DMS53 (cell line): ENCODE results near the gene CCDC174.
"Not testable (repeated sequence)": the region's sequence is repeated elsewhere in the genome, so short reads cannot be mapped to it uniquely, and the experiment has no call there.

ENCODE experiments used
- DNase-seq: peaks from one replicate; lab custom pipeline; 2025; lab: John Stamatoyannopoulos, UW

CCDC174 gene

DNA sequence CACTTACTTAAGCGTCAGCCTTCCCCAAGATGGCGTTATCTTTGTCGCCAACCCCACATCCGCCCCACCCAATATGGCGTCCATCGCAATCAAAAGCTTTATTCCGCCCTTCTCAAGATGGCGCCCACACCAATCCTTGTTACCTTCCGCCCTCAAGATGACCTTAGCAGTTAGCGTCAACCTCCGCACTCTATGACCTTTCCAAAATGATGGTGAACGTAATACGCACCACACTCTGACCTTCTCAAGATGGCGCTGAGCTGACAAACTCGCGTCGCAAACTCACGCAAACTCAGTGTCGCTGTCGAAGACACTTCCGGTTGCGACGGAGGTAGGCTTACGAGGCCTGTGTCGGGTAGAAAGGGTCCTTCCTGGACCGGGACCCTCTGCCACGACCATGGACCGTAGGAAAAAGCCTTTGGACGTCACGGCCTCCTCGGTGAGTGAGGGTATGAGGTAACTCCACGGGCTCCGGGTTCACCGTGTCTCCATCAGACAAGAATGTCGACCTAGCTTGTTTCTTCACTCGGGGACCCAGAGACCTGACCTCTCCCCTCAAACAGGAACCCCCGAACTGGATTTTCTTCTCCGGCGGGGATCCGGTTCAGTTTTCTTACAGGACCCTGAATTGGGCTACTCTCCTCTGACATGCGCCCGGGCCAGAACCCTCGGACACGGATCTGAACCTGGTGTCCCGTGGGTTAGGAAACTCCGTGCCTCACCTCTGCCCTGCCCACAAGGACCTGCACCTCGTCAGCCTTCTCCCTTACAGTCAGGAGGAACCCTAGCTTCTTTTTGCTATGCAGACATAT is at the start of gene CCDC174:
TSS of gene CCDC174 (plus strand) at position 323 of the 812 bp plus-strand sequence. CDS start at position 398, 75 bp downstream.
- peak; percentile 95 for DNase-seq

DNA sequence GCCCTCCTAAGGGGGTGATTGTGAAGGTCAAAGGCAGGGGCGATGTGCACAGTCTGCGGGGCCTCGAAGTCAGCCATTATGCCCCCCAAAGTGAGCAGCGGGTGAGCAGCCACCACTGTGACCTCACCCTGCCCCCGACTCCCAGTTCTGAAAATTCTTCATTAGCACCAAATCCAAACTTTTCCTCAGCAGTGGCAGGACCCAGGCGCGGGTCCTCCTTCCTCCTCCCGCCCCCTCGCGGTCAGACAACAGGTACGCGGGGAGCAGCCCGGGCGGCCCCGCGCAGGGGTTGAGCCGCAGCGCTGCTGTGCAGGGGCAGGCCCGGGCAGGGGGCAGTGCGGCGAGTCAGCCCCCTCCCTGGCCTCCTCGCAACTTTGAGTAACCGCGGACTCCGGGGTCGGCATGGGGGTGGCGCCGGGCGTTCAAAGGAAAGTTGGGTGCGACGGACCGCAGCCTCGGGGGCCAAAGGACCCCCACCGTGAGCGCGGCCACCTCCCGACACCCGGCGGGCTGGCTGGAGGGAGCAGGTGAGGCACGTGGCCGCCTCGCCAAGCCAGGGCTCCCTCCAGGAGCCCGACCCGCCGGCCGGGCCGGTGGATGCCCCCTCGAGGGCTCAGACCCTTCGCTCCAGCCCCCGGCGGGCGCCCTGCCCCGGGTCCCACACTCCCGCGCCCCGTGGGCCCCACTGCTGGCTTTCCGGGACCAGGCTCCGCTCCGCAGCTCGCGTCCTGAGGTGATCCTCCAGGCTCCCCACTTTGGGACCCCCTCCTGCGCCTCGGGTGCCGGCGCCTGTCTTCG is 49.4 kb upstream of the CCDC174 start:
- peak; percentile 31 for DNase-seq

DNA sequence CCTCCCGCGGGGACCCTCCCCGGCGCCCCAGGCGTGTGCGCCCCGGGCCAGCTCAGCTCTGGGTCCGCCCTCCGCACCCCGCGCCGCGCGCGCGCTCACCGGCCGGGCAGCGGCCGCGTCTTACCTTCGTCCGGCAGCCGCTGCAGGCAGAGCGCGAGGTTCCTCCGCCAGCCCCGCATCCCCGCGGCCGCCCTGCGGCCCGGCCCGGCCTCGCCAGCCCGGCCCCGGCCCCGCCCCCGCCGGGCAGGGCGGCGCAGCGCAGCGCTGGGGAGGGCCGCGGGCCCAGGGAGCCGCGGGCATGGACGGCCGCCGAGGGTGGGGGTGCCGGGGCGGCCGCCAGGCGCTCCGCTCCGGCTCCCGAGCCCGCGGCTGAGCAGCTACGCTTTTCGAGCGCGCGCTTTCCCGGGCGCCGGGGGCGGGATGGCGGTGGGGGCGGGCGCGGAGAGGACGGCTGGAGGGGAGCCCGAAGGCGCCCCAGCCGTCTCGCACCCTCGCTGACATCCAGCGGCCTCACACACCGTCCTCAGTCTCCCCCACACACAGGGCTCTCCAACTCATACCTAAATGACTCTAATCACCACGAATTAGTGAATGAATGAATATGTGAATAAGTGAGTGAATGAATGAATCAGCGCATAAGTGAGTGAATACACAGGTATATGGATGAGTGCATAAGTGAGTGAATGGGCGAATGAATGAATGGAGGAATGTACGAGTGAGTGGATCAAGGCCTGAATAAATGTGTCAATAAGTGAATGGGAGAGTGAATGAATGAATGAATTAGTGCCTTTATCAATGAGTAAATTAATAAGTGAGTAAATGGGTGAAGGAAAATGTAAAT is 48.5 kb upstream of the CCDC174 start:
- peak; percentile 48 for DNase-seq

DNA sequence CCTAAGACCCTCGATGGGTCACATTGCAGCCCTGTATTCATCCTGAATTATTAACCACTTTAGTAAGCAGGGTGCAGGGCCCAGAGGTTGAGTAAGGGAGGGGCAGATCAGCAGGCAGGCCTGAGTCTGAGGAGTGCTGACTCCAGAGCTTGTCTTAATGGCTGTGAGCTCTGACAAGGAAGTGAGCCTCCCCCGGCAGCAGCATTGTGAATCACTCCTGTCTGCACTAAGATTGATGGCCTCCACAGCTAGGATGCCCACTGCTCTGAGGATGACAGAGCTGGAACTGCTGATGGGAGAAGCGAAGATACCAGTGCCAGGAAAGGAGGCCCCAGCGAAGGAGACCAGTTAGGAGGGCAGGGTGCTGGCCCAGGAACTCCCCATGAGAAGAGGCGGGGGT is 46.5 kb upstream of the CCDC174 start:
- DNase-seq, result no peak

DNA sequence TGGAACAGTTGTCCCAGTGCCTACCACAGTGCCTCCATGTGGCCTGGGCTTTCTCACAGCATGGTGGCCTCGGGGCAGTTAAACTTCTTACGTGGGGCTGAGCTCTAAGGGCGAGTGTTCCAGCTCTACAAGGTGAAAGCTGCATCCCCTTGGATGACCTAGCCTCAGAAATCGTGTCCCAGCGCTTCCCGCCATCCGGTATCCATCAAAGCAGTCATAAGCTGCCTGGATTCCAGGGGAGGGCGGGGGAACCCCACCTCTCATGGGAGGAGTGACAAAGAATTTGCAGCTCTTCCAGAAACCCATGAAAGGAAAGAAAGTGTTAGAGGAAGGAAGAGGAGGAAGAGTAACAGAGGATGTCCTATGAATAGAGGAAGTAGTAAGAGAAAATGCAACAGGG is 45.8 kb upstream of the CCDC174 start:
- DNase-seq, result no peak

DNA sequence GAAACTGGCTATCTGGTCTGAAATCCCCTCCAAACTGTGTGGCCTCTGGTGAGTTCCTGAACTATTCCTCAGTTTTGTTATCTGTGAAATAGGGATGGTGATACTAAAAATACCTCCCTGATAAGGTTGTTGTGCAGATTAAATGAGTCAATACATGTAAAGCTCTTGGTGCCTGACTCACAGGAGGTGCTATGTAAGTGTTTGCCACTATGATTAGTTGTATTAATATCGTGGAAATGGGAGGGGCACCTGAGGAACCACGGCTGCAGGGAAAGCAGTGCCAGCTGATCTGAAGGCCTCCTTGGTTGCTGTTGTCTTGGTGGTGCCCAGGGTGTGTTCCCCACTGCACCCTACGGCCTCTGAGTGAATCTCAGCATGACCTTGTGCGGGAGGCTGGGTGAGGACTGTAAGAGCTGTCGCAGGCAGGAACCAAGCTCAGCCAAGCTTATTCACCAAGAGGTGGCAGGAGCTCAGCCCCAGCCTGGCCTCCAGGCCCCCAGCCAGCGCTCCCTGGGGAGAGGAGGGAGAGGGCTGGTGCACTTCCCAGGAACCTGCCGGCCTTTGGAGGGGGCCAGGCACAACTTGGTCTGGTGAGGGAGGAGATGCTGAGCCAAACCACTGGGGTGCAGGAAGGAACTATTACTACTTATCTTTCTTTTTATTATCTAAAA is 44.8 kb upstream of the CCDC174 start:
- DNase-seq, result no peak

DNA sequence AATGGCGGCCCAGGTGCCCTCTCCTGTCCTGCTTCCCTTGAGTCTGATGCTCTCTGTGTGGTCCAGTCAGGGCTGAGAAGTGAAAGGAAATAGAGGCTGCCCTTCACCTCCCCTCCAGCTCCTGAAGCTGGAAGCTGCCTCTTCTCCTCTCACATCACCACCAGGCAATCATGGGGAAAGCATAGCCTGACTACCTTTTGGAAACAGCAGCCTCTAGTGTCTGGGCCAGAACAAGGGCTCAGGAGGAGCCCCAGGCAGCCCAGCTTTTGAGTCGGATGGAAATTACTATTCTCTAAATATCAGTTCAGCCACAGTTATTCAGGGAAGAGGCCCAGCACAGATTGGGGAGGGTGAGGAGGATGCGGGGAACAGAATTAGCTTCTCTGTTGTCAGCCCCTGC is 43.3 kb upstream of the CCDC174 start:
- no peak for DNase-seq

DNA sequence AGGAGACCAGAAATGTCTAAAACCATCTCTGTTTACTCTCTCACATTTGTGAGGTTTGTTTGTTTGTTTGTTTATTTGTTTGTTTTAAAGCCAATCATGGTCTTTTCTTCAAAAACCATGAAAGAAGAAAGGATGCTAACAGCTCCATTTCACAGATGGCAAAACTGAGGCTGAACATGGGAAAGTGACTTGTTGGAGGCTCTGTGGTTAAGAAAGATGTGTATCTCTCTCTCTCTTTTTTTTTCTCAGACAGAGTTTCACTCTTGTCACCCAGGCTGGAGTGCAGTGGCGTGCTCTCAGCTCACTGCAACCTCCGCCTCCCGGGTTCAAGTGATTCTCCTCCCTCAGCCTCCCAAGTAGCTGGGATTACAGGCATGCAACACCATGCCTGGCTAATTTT is 42.5 kb upstream of the CCDC174 start:
- DNase-seq, result not testable (repeated sequence)

DNA sequence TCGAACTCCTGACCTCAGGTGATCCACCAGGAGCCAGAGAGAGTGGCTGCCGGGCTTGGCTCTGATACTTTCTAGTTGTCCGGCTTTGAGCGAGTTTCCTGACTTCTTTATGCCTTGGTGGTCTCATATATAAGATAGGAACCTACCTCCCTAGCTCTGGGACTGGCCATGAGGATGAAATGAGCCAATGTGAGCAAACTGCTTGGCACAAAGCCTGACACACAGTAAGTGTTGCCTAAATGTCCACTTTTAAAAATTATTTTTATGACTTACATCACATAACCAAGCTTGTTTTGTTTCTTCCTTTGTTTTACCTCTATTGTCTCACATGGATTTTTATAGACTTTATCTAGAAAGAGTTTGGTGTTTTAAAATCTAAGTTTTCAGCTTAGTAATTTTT is 42.1 kb upstream of the CCDC174 start:
- DNase-seq, result no peak

DNA sequence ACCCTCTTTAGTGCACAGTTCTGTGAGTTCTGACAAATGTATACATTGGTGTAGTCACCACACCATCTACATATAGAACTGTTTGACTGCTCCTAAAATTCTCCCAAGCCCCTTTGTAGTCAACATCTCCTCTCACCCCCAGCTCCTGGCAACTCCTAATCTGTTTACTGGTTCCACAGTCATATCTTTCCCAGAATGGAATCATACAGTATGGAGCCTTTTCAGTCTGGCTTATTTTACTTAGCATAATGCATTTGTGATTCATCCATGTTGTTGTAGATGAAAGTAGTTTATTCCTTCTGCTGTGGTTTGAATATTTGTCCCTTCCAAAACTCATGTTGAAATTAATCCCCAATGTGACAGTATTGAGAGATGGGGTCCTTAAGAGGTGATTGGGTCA is 41.6 kb upstream of the CCDC174 start:
- DNase-seq, result no peak

DNA sequence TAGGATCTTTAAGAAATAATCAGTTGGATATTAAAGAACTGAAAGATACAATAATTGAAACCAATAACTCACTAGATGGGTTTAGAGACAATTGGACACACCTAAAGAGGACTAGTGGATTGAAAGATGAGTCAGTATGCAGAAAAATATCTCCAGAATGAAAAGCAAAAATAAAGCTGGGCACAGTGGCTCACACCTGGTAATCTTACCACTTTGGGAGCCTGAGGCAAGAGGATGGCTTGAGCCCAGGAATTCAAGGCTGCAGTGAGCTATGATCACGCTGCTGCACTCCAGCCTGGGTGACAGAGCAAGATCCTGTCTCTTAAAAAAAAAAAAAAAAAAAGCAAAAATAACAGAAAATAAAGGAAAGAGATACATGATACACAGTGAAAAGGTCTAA is 37.4 kb upstream of the CCDC174 start:
- no peak for DNase-seq

DNA sequence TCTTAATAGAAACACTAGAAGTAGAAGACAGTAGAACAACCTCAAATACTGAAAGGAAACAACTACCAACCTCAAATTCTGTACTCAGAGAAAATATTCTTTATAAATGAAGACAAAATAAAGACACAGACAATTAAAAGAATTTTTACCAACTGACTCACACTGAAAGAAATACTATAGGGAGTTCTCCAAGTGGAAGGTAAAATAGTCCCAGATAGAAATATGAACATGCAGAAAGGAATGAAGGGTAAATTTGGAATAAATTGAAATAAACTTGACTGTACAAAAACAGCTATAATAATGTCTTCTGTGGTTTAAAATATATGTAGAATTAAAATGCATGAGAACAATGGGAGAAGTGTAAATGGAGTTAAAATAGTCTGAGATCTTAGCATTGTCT is 36.7 kb upstream of the CCDC174 start:
- DNase-seq, result no peak

DNA sequence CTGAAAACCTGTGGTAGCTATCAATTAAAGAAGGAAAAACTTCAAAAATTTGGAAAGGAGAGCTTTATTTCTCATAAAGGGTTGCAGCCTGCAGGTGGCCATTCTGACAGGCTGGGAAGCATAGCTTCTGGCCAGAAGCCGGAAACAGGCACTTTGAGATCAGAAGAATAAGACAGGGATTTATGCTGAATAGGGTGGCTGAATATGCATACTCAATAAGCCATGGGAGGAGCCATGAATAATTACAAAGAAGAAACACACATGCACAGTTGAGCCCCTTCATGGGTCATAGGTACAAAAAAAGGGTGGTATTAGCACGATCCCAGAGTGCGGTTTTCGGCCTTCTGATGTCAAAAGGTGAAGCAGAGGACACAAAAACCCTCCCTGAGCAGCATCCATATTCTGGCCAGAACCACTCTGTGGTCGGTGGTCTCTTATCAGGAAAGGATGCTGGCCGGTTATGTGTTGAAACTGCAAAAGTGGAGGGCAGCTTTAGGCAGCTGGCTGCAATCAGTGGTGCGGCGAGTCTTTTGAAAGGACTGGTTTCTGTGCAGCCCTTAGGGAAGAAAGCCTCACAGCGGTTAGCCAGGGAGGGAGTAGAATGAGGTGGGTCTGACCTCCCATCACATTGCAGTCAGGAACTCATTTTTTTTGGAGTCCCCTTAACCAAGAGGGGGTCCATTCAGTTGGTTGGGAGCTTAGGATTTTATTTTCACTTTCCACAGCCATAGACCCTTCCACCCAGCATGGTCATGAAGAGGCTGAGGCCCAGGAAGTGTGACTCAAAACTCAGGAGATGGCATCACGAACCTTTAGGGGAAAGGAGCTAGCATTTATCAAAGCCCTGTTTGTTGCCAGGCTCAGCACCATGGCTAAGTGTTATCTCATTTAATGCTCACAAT is 34.7 kb upstream of the CCDC174 start:
- DNase-seq, result no peak

DNA sequence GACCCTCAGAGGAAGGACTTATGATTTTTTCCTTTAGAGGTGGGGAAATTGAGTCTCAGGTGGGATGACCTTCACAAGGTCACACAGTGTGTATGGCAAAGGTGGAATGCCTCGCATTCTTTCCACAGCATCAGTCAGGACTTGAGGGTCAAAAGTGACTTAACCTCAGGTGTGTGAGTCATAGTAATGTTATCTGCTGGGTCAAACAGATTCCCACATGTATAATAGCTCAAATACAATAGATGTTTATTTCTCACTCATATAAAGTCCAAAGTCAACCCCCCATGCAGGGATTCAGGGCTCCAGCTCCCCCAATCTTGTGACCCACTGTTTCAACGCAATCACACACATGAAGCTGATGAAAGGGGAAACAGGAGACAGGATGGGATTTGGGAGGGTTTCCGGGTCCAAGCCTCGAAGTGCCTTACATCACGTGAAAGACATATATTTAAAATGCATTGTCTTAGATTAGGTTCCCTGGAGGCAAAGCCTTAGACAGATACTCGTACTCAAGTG is 34.0 kb upstream of the CCDC174 start:
- no peak for DNase-seq

DNA sequence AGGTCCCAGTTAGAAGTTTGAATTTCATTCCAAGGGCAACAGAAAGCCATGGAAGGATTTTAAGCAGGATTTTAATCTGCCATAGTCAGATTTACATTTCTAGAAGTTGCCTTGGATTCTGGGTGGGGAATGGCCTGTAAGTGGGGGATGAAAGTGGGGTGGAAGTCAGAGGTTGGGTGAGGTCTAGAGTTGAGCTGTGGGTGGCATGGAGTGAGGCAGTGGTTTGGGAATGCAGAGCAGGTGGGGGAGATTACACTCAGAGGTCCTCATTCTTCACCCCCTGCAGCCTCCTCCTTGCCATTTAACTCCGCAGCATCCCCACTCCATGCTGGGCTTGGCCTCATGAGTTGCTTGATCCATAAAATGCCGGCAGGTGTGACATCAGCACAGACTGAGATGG is 32.0 kb upstream of the CCDC174 start:
- DNase-seq, result no peak

DNA sequence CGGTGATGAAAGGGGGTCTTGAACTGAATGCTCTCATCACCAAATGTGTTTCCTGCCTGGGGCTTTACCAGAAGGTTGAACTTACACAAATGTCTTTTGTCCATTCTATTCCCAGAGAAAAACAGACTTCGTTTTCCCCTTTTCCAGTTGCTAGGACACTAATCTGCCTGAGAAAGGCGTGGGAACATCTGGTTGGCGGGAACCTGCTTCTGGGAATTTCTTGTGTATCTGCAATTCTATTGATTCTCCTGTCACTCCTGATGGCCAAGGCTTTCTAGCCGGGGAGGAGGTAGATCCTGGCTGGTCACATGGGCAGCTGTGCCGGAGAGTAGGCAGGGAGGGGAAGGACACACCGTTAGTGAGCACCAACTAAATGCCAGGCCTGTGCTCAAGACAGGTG is 31.1 kb upstream of the CCDC174 start:
- no peak for DNase-seq

DNA sequence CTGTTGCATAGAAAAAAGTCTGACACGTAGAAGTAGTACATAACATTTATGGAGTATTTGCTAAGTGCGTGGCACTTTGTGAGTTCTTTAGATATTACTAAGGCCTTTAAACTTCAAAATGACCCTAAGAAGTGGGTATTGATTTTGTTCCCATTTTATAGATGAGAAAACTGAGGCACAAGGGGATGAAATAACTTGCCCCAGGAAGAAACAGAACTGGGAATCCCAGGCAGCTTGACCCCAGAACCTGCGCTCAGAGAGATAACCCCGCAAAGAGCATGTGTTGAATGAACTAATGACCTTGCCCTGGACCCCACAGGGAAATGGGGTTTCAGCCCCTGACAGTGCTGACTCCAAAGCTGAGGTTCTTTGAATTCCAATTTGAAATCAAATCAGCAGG is 30.5 kb upstream of the CCDC174 start:
- DNase-seq, result no peak

DNA sequence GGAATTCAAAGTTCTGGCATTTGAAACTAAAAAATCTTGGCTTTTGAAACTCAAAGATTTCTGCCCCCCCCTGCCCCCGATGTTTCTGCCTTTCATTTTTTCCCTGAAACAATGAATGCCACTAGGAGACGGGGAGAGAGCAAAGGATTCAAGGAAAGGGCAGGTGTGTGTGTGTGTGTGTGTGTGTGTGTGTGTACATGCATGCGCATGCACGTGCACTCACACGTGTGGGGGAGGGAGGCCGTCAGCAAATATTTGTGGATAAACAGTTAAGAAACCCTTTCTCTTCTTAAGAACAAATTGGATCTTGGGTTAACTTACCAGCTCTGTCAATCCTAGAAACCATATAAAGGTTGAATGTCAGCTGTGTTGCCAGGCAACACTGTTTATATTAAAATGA is 29.2 kb upstream of the CCDC174 start:
- no peak for DNase-seq

DNA sequence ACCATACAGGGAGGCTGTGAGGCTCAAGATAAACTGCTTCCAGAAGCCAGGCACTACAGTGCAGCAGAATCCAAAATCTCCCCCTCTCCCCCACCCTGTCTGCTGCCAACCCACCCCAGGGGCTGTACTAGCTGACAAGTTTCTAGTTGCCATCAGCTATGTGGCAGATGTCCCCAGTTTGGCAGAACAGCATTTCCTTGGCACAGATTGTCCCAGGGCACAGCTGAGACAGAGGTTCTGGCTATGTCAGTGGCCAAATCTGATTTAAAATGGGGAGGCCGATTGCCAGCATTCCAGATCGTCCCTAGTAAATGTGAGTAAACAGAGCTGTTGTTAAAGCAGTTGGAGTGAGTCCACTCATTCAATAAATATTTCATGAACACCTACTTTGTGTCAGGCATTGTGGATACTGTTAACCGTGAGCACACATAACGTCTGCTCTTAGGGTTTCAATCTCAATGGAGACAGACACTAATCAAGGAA is 28.0 kb upstream of the CCDC174 start:
- no peak for DNase-seq

DNA sequence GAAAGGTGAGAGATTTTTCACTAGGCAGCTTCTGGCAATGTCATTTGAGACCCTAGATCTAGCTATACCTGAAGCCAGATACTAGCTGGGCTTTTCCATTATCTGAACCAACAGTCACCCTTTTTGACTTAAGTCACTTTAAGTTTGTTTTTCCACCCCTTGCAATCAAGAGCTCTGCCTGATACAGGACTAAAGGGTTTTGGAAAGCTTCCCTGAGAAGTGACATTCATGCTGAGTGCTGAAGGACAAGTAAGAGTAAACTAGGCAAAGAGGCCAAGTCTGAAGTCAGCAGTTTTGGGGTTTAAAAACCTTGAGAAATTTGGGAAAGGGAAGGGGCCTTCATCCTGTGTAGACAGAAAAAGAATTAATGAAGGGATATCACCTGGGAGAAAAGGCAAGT is 27.1 kb upstream of the CCDC174 start:
- no peak for DNase-seq
